Occipital lobe (tissue), 3 donors: ENCODE results near the gene TACC2. TPM values are rescaled to one million over a fixed set of nuclear protein-coding genes. Genes with fewer than 3 reads are reported as not detected.

ENCODE experiments used
- DNase-seq: peaks from one replicate; lab custom pipeline; 2025; lab: John Stamatoyannopoulos, UW
- small RNA-seq: library from RNA; depleted of rRNA; stranded (forward); fragments of <200 nt; gene quantifications from one replicate; pipeline ENCODE3, GENCODE V24; 2014
- total RNA-seq: library from RNA; depleted of rRNA; stranded (reverse); fragments of >200 nt; gene quantifications from one replicate; pipeline ENCODE4 v1.2.3, GENCODE V29; 2014

TACC2 gene
- total RNA-seq, 1 donor from 2014 or later = 16.1 TPM

DNA sequence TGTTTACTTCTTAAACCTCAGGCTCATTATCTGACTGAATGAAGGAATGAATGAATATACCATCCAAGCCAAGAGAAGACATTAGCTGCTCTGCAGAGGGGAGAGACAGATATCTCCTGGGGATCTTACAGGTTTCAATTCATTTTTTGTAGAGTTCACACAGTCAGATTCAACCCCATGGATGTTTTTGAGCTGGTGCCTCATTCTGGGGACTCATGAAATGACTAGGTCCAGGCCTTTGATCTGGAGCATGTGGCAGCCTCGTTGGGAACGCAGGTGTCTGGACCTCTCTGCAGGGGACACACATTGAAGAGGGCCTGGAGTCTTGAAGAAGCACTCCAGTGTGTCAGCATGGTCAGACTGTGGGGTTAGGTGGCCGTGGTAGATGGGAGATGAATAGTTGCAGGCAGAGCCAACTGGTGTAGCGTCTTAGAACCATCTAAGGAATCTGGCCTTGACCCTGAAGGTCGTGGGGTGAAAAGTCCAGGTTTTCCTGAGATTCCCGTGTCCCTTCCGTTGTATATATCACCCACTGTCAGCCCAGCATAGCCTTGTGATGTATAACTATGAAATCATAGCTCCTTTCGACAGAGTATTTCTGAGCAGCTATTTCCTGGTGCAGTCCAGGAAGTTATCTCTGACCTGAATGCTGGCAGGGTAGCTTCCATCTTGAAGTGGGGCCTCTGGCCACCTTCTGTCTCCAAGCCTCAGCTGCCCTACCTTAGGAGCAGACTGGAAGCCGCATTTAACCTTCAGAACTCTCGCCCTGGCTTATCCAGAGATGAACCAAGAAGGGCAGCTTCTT is 304.4 kb downstream of the TACC2 start:
- no peak for DNase-seq

DNA sequence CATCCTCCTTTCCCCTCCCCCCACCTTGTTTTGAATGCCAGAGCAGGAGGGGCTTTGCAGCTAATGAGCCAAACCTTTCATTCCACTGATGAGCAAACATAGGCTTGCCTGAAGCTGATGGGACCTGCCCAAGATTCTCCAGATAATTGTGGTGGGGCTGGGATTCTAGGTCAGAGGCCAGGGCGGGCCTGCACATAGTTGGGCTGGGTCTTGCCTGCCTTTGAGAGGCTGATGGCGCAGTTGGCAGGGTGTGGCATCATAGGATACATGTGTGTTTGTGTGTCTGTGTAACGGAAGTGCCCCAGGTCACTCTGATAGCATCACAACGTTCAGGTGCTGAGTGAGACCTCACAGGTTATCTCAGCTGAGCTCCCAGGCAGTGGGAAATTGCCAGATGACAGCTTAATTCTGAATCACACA is 305.0 kb downstream of the TACC2 start:
- DNase-seq = no peak

DNA sequence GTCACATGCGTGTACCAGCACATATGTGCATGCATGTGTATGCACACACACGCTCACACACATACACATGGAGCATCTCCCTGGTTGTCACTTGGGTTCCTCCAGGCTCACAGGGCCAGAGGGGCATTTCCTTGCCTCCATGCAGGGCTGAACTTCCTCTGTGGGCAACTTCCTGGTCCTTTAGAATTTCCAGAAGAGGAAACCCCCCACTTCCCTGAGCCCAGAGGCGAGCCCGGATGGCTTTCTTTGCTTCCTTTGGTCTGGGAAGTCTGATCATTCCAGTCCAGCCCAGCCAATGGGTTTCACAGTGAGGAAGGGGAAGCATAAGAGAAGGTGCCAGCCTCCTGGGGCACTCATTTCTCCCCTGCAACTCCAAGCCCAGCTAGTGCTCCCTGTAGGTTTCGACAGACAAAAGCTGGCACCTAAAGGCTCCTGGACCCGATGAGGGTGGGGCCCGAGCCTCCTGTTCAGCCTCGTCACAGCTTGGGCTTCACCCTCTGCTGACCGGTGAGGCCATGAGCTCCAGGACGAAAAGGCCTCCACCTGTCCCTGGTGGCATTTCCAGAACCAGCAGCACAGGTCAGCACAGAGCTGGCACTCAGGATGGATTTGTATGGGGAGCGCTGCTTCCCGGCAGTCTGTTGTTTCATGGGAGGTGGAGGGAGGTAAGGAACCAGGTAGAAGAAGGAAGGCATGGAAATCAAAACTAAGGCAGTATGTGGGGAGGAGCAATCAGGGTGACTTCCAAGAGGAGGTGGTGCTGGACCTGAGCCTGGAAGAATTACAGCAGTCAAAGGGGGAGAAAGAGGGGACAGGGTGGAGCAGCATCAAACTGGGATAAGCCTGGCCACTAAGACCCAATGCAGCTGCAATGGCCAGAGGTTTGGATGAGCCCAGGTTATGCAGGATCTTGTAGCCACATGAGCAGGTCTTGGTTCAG is 305.8 kb downstream of the TACC2 start:
- no peak for DNase-seq

DNA sequence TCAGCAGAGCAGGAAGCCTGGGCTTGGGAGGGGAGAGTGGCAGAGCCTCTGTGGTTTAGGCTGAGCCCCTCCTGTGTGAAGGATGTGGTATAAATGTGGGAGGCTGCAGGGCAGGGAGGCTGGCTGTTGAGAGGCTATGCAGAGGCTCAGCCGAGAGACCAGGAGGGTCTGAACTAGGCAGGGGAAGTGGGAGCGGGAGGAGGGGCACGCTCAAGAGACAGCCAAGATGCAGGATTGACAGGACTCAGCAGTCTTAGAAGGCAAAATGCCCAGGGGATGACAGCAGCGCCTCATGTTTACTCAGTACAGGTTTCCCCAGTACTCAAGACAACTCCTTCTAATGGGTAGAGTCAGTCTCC is 306.5 kb downstream of the TACC2 start:
- DNase-seq = no peak

DNA sequence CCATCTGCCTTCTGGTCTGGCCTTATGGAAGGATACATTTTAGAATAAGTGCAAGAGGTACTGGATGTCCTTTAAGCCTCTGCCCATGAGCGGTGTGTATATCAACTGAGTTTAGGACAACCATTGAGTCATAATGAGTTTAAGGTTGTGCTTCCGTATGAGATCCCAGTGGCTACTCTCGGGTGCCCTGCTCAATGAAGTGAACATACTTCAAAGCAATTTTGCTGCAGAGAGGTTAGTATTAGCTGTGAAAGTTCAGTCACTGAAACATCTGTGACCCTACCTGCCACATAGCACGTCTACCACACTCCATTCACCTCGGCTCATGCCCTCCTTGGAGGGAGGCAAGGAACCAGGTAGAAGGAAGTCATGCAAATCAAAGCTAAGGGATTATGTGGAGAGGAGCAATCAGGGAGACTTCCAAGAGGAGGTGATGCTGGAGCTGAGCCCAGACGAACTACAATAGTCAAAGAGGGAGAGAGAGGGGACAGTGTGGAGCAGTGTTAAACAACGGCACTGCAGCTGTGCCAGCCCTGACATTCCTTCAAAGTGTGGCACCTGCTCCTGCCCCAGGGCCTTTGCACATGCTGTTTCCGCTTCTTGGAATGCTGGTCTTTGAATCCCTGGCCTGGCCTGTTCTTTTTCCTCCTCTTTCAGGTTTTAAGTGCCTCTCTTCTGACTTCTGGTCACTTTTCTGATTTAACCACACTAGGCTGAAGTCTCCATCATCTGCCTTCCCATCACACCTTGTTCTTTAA is 307.6 kb downstream of the TACC2 start:
- DNase-seq = no peak

DNA sequence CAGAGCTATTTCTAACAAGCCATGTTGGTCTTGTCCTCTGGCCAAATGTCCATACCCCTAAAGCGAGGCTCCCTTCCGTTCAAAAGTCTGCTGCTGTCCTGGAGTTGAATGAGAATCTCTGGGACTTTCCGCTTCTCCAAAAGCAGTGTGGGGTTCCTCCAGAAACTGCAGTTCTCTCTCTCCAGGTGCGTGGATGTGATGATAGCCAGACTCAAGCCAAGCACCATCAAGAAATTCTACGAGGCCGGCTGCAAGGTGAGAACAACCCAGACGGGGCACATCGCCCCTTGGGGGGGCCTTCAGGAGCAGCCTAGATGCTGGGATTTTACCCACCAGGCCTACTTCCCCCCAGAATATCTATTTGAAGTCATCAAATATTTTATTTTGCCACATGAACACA is 308.6 kb downstream of the TACC2 start:
- DNase-seq = no peak

DNA sequence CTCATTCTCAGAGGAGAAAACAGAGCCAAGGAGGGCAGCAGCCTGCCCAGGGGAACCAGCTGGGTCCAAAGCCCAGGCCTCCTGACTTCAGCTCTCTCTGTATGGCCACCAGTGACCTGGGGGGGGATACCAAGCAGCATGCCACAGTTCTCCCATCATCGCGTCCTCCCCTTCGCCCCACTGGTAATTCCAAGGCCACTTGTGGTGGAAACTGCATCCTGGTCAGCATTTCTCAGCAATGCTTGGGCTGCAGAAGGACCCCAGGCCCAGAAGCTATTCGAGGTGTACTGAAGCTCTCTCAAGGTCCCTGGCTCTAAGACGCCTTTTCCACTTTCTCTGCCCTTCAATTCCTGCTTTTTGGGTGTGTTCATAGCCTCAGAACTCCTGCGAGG is 309.2 kb downstream of the TACC2 start:
- no peak for DNase-seq

DNA sequence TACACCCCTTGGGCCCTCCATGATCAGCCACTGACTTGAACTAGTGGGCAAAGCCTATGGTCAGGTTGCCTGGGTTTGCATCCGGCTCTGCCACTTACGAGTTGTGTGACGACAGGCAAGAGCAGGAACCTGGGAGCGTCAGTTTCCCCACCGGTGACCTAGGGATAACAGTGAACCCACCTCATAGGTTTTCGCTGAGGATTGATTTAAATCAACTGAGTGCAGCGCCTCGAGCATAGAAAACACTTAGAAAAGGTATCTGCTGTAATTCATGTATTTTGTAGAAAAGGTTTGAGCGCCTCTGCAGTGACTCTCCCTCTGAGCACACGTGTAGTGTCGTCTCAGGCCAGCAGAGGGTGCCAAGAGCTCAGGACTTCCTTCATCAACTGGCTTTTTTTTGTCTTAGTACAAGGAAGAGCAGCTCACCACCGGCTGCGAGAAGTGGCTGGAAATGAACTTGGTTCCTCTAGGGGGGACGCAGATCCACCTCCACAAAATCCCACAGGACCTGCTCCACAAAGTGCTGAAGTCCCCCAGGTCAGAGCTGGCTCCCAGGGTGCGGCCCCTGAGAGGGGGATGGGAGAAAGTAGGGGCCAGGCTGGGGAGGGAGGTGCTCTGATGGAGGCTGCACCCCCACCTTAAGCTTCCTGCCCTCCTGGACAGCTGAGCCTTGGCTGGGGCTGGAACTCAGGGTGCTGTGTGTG is 309.8 kb downstream of the TACC2 start:
- peak; percentile 34 for DNase-seq

DNA sequence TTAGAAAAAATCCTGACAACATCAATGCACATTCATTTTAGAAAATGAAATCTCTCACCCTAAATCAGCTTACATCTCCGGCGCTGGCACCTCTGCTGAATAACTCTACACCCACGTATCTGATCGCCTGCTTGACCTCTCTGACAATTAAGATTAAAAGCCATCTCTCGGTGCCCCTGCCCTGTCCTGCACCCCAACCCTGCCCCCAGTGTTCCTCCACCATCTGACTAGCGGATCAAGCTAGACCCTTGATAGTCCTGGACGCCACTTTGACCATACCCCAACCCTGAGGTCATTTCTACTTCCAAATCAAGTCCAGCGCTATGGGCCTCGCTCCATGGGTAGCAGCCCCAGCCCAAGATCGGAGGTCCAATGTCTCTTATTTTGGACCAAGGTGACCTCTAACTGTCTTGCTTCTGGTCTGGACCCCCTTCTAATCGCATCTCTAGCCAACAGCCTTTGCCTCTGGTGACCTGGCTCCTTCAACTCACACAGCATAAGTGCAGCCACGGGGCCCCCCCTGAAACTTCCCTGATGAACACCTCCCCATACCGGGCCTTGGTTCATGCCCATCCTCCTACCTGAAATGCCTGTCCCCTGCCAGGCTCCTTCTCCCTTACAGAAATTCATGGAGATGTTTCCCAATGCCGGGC is 310.6 kb downstream of the TACC2 start:
- no peak for DNase-seq

DNA sequence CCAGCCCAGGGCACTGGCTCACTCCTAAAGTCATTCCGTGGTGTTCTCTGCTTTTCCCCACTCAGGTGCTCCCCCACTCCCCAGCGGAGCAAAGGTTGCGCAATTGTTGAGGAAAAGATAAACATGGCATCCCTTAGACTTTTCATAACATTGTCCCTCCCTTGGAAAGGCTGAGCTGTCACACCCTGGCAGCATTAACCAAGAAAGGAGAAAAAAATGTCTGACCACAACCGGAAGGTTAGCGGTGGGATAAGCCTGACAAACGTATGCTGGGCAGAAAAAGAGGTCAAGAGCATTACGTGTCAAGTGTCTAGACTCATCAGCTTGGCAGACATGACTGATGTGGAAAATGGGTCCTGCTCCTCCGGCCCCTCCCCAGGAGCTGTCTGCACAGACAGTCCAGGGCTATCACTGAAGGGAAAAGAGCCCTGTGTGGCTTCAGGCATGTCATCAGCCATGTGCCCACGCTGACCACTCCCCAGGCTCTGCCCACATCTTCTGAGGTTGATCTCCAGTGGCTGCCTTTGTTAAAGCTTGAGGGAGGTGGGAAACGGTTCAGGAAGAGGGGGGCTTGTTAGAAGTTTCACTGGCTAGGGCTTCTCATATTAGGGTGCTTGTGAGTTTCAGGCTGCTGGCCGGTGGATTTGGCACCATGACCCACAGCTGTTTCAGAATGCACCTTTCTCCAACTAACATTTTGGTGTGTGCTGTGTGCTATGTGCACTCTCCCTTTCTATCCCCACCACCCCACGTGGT is 312.3 kb downstream of the TACC2 start:
- no peak for DNase-seq

DNA sequence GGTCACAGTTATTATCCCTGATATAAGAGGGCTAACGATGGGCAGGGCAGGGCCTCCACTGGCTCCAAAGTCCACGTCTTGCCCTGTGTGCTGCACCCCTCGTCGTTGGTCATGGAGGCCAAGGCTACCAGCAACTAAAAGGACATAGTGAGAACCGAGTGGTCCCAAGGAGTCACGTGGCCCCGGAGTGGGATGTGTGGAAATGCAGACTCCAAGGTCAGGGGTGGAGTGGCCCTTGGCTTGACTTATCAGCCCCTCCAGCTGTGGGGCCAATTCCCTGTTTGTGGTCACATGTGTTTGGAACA is 312.8 kb downstream of the TACC2 start:
- no peak for DNase-seq

DNA sequence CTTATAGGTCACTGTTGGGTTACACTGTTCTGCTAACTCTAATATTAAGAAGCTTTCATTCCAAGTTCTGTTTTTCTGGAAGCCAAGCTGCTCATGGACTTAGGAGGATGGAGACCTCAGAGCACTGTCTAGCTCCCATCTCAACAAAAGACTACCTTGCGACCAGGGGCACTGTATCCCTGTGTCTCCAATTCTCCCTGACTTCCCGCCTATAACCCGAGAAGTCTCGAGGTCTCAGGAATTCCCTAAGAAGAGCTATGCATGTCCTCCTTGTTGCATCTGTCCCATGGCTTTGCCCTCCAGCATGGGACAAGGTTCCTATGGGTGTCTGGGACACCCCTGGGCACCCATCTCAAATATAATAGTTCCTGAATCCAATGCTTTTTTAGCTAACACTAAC is 313.4 kb downstream of the TACC2 start:
- DNase-seq = no peak

DNA sequence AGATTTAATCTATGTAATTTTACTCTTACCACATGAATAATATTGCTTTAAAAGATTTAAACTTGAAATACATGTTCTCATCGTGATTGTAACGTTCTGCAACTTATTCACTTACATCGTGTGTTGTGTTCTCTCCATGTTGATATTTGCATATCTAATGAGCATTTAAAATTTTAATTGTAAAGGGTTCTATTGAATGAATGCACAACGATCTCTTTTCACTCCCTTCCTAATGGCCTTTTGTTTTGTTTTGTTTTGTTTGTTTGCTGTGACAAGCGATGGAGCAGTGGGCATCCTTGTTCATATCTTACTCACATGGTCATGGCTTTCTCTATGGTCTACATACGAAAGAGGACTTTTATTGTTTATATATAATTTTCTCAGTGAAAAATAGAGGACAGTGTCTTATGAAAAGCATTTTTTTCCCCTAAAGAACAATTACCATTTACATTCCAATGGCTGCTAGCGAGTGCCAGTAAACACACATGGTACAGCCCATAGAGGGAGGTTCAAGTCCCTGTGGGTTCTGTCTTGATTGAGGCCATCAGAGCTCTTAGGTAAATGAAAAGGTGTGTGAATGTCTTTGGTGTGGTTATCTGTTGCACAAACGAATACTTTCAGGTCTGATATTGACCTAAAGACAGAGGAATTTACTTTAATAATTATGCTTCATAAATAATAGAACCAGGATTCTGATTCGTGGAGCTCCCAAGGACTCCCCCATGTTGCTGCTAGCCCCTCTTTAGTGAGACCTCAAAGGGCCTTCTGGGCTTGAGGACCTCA is 314.5 kb downstream of the TACC2 start:
- DNase-seq = no peak

Small RNAs within 50 kb of the gene (small RNA-seq; reads per million reads assigned to genes)
- not detected for gene RF02219

Other genes with a start within 250 kb of the TACC2 start
- gene ATE1, start 61.1 kb upstream of the TACC2 start, total RNA-seq = 73.3 TPM
- 37.0 TPM for gene NSMCE4A, start 13.9 kb upstream of the TACC2 start, total RNA-seq